ENCODE results near the gene PSMD11. TPM values are rescaled to one million over a fixed set of nuclear protein-coding genes. Genes with fewer than 3 reads are reported as not detected.

Gene PSMD11
- total and polyA plus RNA-seq, 2 of the 8 experiments (the other 6 are each of a cell fraction or from before 2014, with no cell fraction given) = 68.4 to 171 TPM

DNA sequence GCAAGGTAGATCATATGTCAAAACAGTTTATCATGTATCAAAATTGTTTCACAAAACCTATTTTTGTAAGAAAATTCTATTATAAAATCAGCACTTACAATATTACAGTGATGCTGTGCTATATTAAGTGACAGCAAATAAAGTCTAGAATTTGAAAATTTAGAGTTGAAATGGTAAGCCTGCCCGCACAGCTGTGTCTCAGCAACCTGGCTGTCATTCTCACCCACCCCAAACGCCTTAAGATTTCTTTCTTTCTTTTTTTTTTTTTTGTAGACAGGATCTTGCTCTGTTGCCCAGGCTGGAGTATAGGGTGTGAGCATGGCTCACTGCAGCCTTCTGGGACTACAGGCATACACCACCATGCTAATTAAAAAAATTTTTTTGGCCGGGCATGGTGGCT is 69.3 kb downstream of the PSMD11 start:
- Histone ChIP-seq H4K5ac (ENCODE audit: insufficient read length, low read depth, low read length) (no peak overlapping the region), H3K23me2 (ENCODE audit: low read depth, low read length) (no peaks in the 10 kb centered on the region), H2BK120ac (replicated peaks; ENCODE audit: low read depth, low read length) (no peak overlapping the region), H3K18ac (ENCODE audit: extremely low read depth, low read length) (no peak overlapping the region), H3K4me2 (ENCODE audit: insufficient read depth in 1 of 2, low read depth in 2 of 2, low read length in 2 of 2) (no peak overlapping the region), H3K9ac (replicated peaks in 1 of 4; ENCODE audit: extremely low read depth in 1 of 4, low read depth in 3 of 4, low read length in 3 of 4) (no peak overlapping the region), H2BK5ac (ENCODE audit: low read depth, low read length) (no peak overlapping the region), H4K8ac (ENCODE audit: extremely low read depth, insufficient read depth, low read length) (no peak overlapping the region), H3K27ac (ENCODE audit: low read depth, low read length) (no peak overlapping the region), H3K36me3 (ENCODE audit: control insufficient read depth in 2 of 4, insufficient read depth in 4 of 4, low read length in 3 of 4) (no peaks in the 10 kb centered on the region), H3K27me3 (replicated peaks in 1 of 4; ENCODE audit: control insufficient read depth in 3 of 4, extremely low read depth in 1 of 4, insufficient read depth in 3 of 4, low read length in 3 of 4) (peaks cover 0 to 1% (median 0%) of the 10 kb centered on the region in 4 experiments; a peak in 3 of 7 replicates), H2BK12ac (ENCODE audit: low read depth, low read length) (no peak overlapping the region), H2BK15ac (ENCODE audit: low read length) (no peak overlapping the region), H3K79me1 (ENCODE audit: low read depth, low read length) (no peaks in the 10 kb centered on the region), H4K20me1 (replicated peaks in 1 of 2; ENCODE audit: control insufficient read depth in 1 of 2, insufficient read depth in 2 of 2, low read length in 2 of 2) (no peaks in the 10 kb centered on the region), H3K23ac (ENCODE audit: insufficient read length) (no peak overlapping the region), H3K14ac (ENCODE audit: insufficient read length) (no peak overlapping the region), H3K56ac (replicated peaks; ENCODE audit: insufficient read length, low read depth, low read length) (no peak overlapping the region), H2AK5ac (ENCODE audit: low read depth, low read length) (no peak overlapping the region), H3K4me3 (ENCODE audit: extremely low read depth in 1 of 4, insufficient read depth in 2 of 4, low read depth in 3 of 4, low read length in 4 of 4) (no peak overlapping the region), H3K9me3 (ENCODE audit: insufficient read depth in 2 of 2, low read depth in 1 of 2, low read length in 1 of 2) (no peaks in the 10 kb centered on the region), H4K91ac (replicated peaks; ENCODE audit: insufficient read length, low read length) (no peak overlapping the region), H2BK20ac (ENCODE audit: low read length) (no peak overlapping the region), H3K4me1 (replicated peaks in 1 of 4; ENCODE audit: control insufficient read depth in 3 of 4, insufficient read depth in 4 of 4, low read length in 3 of 4) (peaks cover 7 to 20% (median 11%) of the 10 kb centered on the region in 4 experiments; a peak in 5 of 7 replicates), H3K79me2 (ENCODE audit: control insufficient read depth in 1 of 2, insufficient read depth in 2 of 2, low read length in 2 of 2) (no peaks in the 10 kb centered on the region), H3K4ac (replicated peaks; ENCODE audit: insufficient read length, low read depth, low read length) (no peak overlapping the region), H2AFZ (ENCODE audit: low read length) (no peak overlapping the region)
- CTCF ChIA-PET (ENCODE audit: partially characterized antibody) = interaction anchor here (1.0 to 2.1 kb wide), 3 partner anchors 22 to 146 kb away, joined by 5 read pairs; no protein-coding TSS in a partner anchor
- no peak for FAIRE-seq
- DNase-seq (ENCODE audit: low read depth in 1 of 2, low spot score in 2 of 2) = no peak
- 96% methylated on average over 3 of the region's 3 CpGs; no CpG with 5 or more reads in 1 of the 2 experiments for WGBS, 2 experiments (ENCODE audit: extremely low coverage in 1 of 2, insufficient coverage in 1 of 2, insufficient read length in 1 of 2, insufficient replicate concordance in 2 of 2, low coverage in 1 of 2, low lambda C conversion rate in 2 of 2, missing lambda C conversion rate in 1 of 2)
- POLR2A ChIA-PET (ENCODE audit: partially characterized antibody) = interaction anchor here (1.5 kb wide), 1 partner anchor 30 kb away, joined by 4 read pairs; no protein-coding TSS in a partner anchor
- TF ChIP-seq CBX5 (IDR thresholded peaks at IDR 0.05; ENCODE audit: low read depth, low read length) (no peak), CBX8 (IDR thresholded peaks at IDR 0.05; ENCODE audit: borderline replicate concordance, low read depth, low read length) (no peak), SIRT6 (IDR thresholded peaks at IDR 0.05; ENCODE audit: low read length) (no peak), RNF2 (IDR thresholded peaks at IDR 0.05; ENCODE audit: borderline replicate concordance, low read depth, low read length, missing control alignments, poor library complexity, severe bottlenecking) (no peak), BRCA1 (IDR thresholded peaks at IDR 0.05; ENCODE audit: low read depth, low read length) (no peak), MAFK (IDR thresholded peaks at IDR 0.05; ENCODE audit: low read depth, low read length) (no peak), RFX5 (IDR thresholded peaks at IDR 0.05; ENCODE audit: borderline replicate concordance, low read depth, low read length) (no peak), CHD2 (IDR thresholded peaks at IDR 0.05; ENCODE audit: low read length) (no peak), GTF2F1 (IDR thresholded peaks at IDR 0.05; ENCODE audit: borderline replicate concordance, low read depth, low read length) (no peak), ASH2L (IDR thresholded peaks at IDR 0.05; ENCODE audit: low read length) (no peak), KDM5A (IDR thresholded peaks at IDR 0.05; ENCODE audit: low read length) (no peak)
- TF ChIP-seq, protein P1, sequence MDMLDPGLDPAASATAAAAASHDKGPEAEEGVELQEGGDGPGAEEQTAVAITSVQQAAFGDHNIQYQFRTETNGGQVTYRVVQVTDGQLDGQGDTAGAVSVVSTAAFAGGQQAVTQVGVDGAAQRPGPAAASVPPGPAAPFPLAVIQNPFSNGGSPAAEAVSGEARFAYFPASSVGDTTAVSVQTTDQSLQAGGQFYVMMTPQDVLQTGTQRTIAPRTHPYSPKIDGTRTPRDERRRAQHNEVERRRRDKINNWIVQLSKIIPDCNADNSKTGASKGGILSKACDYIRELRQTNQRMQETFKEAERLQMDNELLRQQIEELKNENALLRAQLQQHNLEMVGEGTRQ (IDR thresholded peaks at IDR 0.05; ENCODE audit: low read length) = no peak
- TF ChIP-seq, protein P2, sequence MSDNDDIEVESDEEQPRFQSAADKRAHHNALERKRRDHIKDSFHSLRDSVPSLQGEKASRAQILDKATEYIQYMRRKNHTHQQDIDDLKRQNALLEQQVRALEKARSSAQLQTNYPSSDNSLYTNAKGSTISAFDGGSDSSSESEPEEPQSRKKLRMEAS (IDR thresholded peaks at IDR 0.05) = no peak
